ENCODE measurements around the gene CLP1.

GRCh38 chr11:57647372-57647771 lies 10.2 kb upstream of the CLP1 start:
- no peak for TF ChIP-seq POLR2A (IDR thresholded peaks at IDR 0.05)
- no peak for TF ChIP-seq CTCF (IDR thresholded peaks at IDR 0.05)
